ENCODE data around the gene HOXD1. TPM values are rescaled to one million over a fixed set of nuclear protein-coding genes. Genes with fewer than 3 reads are reported as not detected.

HOXD1 gene
- total RNA-seq, 1 experiment from 2014 or later, result not detected

DNA sequence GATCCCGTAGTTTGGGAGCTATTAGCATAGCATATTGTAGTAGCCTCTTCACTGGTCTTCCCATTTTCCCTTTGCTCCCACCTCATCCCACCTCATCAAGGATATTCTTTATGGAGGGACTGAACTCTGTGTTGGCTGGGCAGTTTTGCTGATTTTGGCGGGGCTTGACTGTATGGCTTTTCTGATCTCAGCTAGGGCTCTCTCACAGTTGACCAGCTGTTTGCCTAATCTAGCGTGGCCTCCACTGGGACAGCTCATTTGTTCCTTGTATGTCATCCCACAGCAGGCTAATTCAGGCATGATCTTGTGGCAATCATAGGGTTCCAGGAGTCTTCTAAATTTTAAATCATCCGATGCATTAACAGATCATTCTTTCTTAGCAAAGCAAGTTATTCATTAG is 50.6 kb downstream of the HOXD1 start:
- no peaks in the 10 kb centered on the region for H3K36me3 ChIP-seq
- H3K27me3 ChIP-seq (replicated peaks), result peaks cover 8% of the 10 kb centered on the region; the same call in 1 of the 2 replicates
- no peak for DNase-seq (ENCODE audit: low read depth in 1 of 2, low spot score in 2 of 2)
- no peaks in the 10 kb centered on the region for H3K9me3 ChIP-seq (replicated peaks)
- H3K4me3 ChIP-seq, result no peak overlapping the region
- H3K27ac ChIP-seq, result no peak overlapping the region
- H3K4me1 ChIP-seq (replicated peaks), result no peaks in the 10 kb centered on the region

DNA sequence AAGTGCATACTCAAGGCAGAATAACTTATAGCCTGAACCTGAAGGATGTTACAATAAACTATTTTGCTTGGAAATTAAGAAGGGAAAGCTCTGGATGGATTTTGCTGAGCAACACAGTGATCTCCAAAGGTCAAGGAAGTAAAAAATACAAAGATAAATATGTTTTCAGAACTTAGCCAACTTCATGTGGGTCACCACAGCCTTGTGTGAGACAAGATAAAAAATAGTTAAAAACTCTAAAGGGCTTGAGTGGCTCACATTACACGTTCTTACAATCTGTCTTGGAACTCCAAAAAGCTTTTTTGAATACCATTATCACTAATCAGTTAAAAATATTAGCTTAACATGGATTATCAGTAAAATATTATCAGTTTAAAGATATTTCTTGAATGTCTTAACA is 51.8 kb downstream of the HOXD1 start:
- Histone ChIP-seq H3K9me3 (replicated peaks) (no peaks in the 10 kb centered on the region), H3K27ac (no peak overlapping the region), H3K4me3 (no peak overlapping the region), H3K36me3 (no peaks in the 10 kb centered on the region), H3K27me3 (replicated peaks) (peaks cover 8% of the 10 kb centered on the region; the same call in 1 of the 2 replicates), H3K4me1 (replicated peaks) (no peaks in the 10 kb centered on the region)
- no peak for DNase-seq (ENCODE audit: low read depth in 1 of 2, low spot score in 2 of 2)

Other genes with a start within 250 kb of the HOXD1 start
- 46.0 and 54.6 TPM in 2 replicates for gene LNPK, start 186.4 kb upstream of the HOXD1 start, total RNA-seq (2014; rRNA removed; shearing (Covaris generic))
- not detected in 2 replicates for gene EVX2, start 104.7 kb upstream of the HOXD1 start, total RNA-seq (2014; rRNA removed; shearing (Covaris generic))
- gene HOXD13, start 95.9 kb upstream of the HOXD1 start, total RNA-seq (2014; rRNA removed; shearing (Covaris generic)), result 0.06 and 0.50 TPM in 2 replicates
- 0.13 TPM in 1 of 2 replicates, not detected in the other for gene HOXD12, start 88.9 kb upstream of the HOXD1 start, total RNA-seq (2014; rRNA removed; shearing (Covaris generic))
- not detected in 2 replicates for gene HOXD11, start 81.4 kb upstream of the HOXD1 start, total RNA-seq (2014; rRNA removed; shearing (Covaris generic))
- not detected in 2 replicates for gene HOXD10, start 71.9 kb upstream of the HOXD1 start, total RNA-seq (2014; rRNA removed; shearing (Covaris generic))
- gene HOXD9, start 65.9 kb upstream of the HOXD1 start, total RNA-seq (2014; rRNA removed; shearing (Covaris generic)), result 1.8 TPM in 2 replicates
- gene HOXD8, start 59.0 kb upstream of the HOXD1 start, total RNA-seq (2014; rRNA removed; shearing (Covaris generic)), result 13.0 and 16.8 TPM in 2 replicates
- 0.29 and 5.9 TPM in 2 replicates for gene HOXD4, start 37.1 kb upstream of the HOXD1 start, total RNA-seq (2014; rRNA removed; shearing (Covaris generic))
- 0.66 and 1.1 TPM in 2 replicates for gene HOXD3, start 31.4 kb upstream of the HOXD1 start, total RNA-seq (2014; rRNA removed; shearing (Covaris generic))
- gene MTX2, start 80.8 kb downstream of the HOXD1 start, total RNA-seq (2014; rRNA removed; shearing (Covaris generic)), result 34.1 and 34.3 TPM in 2 replicates